Pons (tissue), 1 donor: Measurements from ENCODE around the gene LRRC52.
A peak's percentile ranks its signal among the peaks of the same experiment; 100 is the strongest.
"Not testable (repeated sequence)": the region's sequence is repeated elsewhere in the genome, so short reads cannot be mapped to it uniquely, and the experiment has no call there.

Experiments used
- DNase-seq: peaks from one replicate; pipeline ENCODE4 v3.0.0-alpha.2; 2016; ENCODE audit warnings: low spot score

LRRC52 gene

DNA sequence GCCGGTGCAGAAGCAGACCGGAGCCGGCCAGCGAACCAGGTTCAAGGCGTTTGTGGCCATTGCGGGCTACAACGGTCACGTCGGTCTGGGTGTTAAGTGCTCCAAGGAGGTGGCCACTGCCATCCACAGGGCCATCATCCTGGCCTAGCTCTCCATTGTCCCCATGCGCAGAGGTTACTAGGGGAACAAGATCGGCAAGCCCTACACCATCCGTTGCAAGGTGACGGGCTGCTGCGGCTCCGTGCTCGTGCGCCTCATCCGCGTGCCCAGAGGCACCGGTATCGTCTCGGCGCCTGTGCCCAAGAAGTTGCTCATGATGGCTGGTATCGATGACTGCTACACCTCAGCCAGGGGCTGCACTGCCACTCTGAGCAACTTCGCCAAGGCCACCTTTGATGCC is 38.1 kb downstream of the LRRC52 start:
- DNase-seq = no peak

GRCh38 chr1:165586398-165586797 is 42.6 kb downstream of the LRRC52 start:
- no peak for DNase-seq

DNA sequence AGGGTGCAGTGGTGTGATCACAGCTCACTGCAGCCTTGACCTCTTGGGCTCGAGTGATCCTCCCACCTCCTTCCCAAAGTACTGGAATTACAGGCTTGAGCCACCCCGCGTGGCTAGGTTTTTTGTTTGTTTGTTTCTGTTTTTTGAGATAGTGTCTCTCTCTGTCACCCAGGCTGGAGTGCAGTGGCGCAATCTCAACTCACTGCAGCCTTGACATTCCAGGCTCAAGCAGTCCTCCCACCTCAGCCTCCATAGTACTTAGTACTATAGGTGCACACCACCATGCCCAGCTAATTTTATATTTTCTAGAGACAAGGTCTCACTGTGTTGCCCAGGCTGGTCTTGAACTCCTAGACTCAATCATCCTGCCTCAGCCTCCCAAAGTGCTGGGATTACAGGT is 47.6 kb downstream of the LRRC52 start:
- not testable (repeated sequence) for DNase-seq

DNA sequence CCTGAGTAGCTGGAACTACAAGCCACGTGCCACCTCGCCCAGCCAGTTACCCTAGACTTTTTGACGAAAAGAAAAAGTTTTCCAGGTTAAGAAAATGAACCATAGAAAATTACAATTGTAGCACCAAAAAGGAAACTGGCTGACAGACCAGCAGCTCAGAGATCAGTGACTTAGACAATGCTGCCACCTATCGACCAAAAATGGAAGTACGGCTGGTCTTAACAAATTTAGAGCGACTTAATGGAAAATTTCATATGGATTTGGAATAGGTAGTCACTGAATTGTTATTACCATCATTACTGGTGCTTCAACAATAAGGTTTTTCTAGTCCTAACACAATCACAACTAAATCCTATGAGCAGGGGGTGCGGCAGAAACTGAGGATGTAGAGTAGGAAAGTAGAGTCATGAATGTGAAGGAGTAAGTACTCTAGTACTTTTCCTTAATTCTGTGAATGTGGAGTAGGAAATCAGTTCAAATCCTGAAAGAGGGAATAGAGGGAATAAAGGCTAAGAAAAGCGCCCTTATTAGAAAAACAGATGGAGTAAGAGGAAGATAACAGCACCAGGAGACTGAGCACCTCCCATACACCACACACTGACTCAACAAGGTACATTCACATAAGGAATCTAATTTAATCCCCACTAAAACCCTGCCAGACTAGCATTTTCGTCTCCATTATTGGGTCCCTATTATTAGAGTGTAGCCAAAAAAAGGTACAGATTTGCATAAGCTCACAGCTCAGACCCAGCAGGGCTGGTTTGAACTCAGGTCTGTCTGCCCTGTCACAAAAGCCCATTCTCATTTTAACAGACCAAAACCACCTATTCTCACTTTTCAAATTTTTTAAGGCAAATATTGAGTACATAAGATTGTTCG is 49.4 kb downstream of the LRRC52 start:
- DNase-seq = peak; percentile 84

DNA sequence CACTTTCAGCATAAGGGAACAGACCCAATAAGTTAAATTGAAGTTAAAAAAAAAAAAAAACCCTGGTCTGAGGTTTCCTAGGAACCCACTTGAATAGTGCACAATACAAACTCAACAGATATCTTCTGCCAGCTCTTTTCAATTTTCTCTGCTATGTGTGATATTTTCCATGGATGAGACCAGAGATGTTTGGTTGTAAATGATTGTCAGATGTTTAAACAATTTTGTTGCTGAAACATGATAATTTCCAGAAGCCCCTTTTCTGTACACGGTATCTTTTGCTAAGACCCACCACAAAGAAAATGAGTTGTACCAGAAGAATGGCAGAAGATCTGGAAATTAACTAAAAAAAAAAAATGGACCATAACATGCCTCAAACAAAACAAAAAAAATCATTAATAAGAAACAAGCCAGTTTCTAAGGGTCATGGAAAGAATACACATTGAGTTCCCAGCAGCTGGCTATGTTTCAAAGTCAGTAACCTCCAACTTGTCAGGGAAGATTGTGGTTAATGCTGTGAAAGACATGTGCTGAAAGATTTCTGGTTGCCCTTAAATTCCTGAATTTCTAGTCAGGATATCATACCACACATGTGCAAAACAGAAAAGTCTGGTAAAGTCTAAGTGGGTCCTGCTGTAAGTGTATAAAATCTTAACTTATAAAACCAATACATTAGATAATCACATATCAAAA is 51.6 kb downstream of the LRRC52 start:
- no peak for DNase-seq

DNA sequence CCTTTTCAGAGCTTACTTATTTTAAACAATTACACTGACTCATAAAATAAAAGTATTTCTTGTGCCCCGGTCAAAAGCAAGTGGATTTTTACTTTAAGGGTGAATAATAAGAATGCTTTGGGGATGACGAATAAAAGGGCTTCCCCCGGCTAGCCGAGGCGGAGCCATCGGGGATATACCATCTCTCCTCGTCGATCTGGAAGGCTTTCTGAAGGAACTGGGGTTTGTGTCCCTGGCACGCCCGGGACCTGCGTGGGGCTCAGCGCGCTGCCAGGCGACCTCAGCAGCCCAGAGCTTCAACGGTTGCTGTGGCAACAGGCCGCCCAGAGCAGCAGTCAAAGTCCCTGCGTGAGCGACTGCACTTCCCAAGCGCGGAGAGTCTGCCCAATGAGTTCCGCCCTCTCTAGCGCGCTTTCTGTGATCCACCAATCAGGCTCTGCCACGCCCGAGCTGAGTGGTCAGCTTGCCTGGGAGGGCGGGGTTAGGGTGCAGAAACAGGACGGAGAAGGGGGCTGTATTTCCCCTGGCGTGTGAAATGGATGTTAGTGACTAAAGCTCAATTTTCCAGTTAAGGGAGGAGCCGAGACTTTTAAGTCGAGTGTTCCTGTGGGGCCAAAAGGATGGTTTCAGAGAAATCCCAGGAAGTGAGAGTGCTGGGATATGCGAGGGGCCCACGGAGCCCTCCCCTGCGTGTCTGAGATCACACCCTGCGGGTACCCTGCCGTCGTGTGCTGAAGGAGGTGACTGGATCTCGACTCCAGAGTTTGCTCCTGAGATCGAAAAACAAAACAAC is 54.3 kb downstream of the LRRC52 start:
- peak; percentile 97 for DNase-seq

DNA sequence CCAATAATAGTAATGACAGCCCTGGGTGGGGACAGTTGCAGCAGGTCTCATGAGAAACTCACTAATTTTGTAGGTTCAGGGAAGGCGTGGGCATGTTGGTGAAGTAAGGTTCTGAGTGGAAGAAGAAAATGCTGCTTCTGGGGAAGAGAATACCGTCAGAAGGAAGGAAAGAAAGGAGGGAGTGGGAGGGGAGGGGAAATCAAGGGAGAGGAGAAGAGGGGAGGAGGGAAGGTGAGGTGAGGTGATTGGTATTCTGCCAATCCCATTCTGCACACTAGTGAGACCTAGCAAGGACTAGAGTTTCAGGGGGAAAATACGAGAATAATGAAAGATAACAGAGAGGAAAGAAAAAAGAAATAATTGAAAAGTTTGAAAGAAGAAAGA is 54.9 kb downstream of the LRRC52 start:
- DNase-seq = no peak

DNA sequence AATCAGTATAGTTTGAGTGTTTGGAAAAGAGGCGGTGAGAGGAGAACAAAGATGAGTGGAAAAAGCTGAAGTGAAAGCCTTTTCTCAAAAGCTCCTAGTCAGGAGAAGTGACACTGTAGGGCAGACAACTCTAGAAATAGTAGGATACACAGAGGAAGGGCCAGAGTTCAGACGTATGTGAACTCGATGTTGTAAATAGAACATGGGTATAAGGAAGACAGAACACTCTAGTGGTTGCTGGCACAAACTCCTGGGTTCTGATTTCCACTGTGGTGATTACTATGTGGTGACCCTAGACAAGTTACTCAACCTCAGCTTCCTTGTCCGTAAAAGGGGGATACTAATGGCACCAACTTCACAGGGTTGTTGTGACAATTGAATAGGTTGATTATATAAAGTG is 57.0 kb downstream of the LRRC52 start:
- peak; percentile 83 for DNase-seq

GRCh38 chr1:165603810-165604209 is 60.0 kb downstream of the LRRC52 start:
- no peak for DNase-seq

DNA sequence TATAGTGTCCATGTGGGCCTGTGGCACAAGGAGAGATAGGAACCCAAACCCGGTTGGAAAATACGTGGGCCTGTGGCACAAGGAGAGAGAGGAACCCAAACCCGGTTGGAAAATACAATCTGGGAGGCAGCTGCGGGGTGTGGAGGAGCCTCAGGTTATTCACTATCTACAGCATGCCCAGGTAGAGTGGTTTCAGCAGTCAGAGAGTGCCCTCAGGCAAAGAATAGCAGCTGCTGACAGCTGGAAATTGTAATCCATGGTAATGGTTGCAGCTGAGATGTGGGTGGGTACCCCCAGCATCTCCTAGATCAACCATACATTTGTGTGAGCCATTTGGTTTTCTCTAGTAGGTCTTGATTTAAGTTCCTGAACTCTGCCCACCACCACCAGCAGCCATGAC is 61.4 kb downstream of the LRRC52 start:
- DNase-seq = no peak

DNA sequence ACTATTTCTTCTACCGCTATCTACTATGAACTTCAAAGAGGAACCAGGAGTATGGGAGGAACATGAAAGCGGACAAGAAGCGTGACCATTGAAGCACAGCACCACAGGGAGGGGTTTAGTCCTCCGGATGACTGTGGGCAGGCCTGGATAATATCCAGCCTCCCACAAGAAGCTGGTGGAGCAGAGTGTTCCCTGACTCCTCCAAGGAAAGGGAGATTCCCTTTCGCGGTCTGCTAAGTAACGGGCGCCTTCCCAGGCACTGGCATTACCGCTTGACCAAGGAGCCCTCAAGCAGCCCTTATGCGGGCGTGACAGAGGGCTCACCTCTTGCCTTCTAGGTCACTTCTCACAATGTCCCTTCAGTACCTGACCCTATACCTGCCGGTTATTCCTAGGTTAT is 62.9 kb downstream of the LRRC52 start:
- DNase-seq = not testable (repeated sequence)

GRCh38 chr1:165610866-165611265 is 67.1 kb downstream of the LRRC52 start:
- DNase-seq = no peak

DNA sequence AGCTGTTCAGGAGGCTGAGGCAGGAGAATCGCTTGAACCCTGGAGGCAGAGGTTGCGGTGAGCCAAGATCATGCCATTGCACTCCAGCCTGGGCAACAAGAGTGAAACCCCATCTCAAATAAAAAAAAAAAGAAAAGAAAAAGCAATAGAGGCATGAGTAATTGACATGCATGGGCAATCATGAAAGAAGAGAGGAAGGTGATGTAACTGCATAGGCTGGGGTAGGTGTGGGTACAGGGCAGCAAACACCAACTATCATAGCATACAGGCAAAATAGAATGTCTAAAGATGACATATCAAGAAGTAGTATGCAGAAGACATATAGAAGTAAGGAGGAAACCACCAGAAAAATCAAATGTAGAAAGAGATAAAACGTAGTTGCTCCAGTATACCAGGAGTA is 68.3 kb downstream of the LRRC52 start:
- DNase-seq = no peak
